ENCODE measurements around the gene SRSF10.

SRSF10 gene

DNA sequence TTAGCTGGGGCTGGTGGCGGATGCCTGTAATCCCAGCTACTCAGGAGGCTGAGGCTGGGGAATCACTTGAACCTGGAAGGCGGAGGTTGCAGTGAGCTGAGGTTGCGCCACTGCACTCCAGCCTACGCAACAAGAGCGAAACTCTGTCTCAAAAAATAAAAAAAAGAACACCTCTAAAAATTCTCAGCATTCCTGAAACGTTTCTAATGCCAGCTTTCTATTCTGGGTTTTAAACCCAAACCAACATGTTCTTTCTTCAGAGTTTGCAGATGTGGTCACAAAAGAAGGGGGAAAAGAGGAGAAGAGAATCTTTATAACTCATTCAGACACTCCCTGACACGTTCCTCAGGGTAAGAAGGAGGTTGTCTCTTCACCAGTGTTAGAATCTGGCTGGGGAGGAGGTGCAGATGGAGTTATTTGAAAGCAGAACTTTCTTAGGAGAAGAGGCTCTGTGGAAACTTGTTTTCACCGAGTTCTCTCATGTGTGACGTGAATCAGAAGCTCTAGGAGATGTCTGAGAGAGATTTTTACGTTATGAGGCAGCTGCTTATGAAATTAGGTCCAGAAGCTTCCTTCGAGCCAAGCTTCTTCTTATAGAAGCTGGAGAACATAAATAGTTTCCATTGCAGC, 49.2 kb downstream of the SRSF10 start:
- DNase-seq (ENCODE audit: insufficient read length, low spot score): no peak
- peak; percentile 84 for FAIRE-seq

GRCh38 chr1:23930270-23930669, 49.9 kb downstream of the SRSF10 start:
- no peak for FAIRE-seq
- TF ChIP-seq POU2F2 (IDR thresholded peaks at IDR 0.05; ENCODE audit: low read depth, low read length): no peak
- no peak for TF ChIP-seq PAX5 (IDR thresholded peaks at IDR 0.05; ENCODE audit: insufficient read depth, low read length, severe bottlenecking)
- no peak for TF ChIP-seq SPI1 (IDR thresholded peaks at IDR 0.05; ENCODE audit: low read depth, low read length)
- TF ChIP-seq TAF1 (IDR thresholded peaks at IDR 0.05; ENCODE audit: low read depth, low read length): no peak
- no peak for TF ChIP-seq POLR2A (IDR thresholded peaks at IDR 0.05; ENCODE audit: low read depth, low read length)
- DNase-seq (ENCODE audit: insufficient read length, low spot score): no peak

More for the DNA sequence above, 49.2 kb downstream of the SRSF10 start:
- TF ChIP-seq POLR2A (IDR thresholded peaks at IDR 0.05; ENCODE audit: low read depth, low read length): no peak
- TF ChIP-seq PAX5 (IDR thresholded peaks at IDR 0.05; ENCODE audit: insufficient read depth, low read length, severe bottlenecking): no peak
- no peak for TF ChIP-seq POLR2AphosphoS5 (IDR thresholded peaks at IDR 0.05; ENCODE audit: low read depth, low read length)
- no peak for TF ChIP-seq SPI1 (IDR thresholded peaks at IDR 0.05; ENCODE audit: low read depth, low read length)
- TF ChIP-seq TAF1 (IDR thresholded peaks at IDR 0.05; ENCODE audit: low read depth, low read length): no peak
- TF ChIP-seq POU2F2 (IDR thresholded peaks at IDR 0.05; ENCODE audit: low read depth, low read length): no peak

DNA sequence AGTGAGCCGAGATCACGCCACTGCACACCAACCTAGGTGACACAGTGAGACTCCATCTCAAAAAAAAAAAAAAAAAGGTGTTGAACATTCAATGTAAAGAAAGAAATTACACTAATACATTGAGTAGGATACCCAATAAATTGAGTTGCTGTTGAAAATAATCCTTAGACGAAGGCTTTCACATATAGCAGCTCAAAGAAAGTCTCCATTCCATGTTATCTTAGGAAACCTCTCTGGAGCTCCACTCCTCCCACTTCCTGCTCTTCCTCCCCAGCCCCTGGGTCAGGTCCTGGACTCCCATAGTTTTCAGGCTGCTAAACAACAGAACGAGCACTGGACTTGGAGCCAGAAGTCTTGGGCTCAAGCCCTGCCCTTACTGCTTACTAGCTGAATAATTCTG, 51.3 kb downstream of the SRSF10 start:
- DNase-seq (ENCODE audit: insufficient read length, low spot score) (no peak), FAIRE-seq (no peak)
- no peak for TF ChIP-seq SPI1 (IDR thresholded peaks at IDR 0.05; ENCODE audit: low read depth, low read length)
- TF ChIP-seq PAX5 (IDR thresholded peaks at IDR 0.05; ENCODE audit: insufficient read depth, low read length, severe bottlenecking): no peak
- TF ChIP-seq POLR2A (IDR thresholded peaks at IDR 0.05; ENCODE audit: low read depth, low read length): no peak
- TF ChIP-seq POLR2AphosphoS5 (IDR thresholded peaks at IDR 0.05; ENCODE audit: low read depth, low read length): no peak
- no peak for TF ChIP-seq POU2F2 (IDR thresholded peaks at IDR 0.05; ENCODE audit: low read depth, low read length)
- no peak for TF ChIP-seq TAF1 (IDR thresholded peaks at IDR 0.05; ENCODE audit: low read depth, low read length)

- no peak for TF ChIP-seq TAF1 (IDR thresholded peaks at IDR 0.05; ENCODE audit: low read depth, low read length)
- TF ChIP-seq SPI1 (IDR thresholded peaks at IDR 0.05; ENCODE audit: low read depth, low read length): no peak
- TF ChIP-seq POLR2A (IDR thresholded peaks at IDR 0.05; ENCODE audit: low read depth, low read length): no peak
- TF ChIP-seq POU2F2 (IDR thresholded peaks at IDR 0.05; ENCODE audit: low read depth, low read length): no peak
- no peak for TF ChIP-seq PAX5 (IDR thresholded peaks at IDR 0.05; ENCODE audit: insufficient read depth, low read length, severe bottlenecking)
- TF ChIP-seq POLR2AphosphoS5 (IDR thresholded peaks at IDR 0.05; ENCODE audit: low read depth, low read length): no peak
- no peak for DNase-seq (ENCODE audit: insufficient read length, low spot score)
- FAIRE-seq: no peak
Measured at GRCh38 chr1:23927097-23927496, 53.0 kb downstream of the SRSF10 start.

DNA sequence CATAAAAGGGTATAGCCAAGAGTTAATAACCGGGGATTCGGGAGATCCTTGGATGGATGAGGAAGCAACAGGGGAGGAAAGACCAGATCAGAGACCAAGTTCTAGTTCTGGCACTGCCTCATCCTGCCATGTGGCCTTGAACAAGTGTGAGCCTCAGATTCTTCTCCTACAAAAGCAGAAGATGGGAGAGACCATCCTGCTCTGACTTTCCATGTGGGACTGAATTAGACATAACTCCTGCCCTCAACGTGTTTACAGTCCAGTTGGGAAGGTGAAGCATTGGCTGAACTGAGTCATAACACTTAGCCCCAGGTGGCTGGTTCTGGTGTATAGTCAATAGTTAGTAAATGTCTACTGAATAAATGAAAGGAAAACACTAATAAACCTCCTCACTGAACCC, 54.8 kb downstream of the SRSF10 start:
- no peak for DNase-seq (ENCODE audit: insufficient read length, low spot score)
- TF ChIP-seq PAX5 (IDR thresholded peaks at IDR 0.05; ENCODE audit: insufficient read depth, low read length, severe bottlenecking) (no peak), POLR2AphosphoS5 (IDR thresholded peaks at IDR 0.05; ENCODE audit: low read depth, low read length) (no peak), SPI1 (IDR thresholded peaks at IDR 0.05; ENCODE audit: low read depth, low read length) (no peak), POLR2A (IDR thresholded peaks at IDR 0.05; ENCODE audit: low read depth, low read length) (no peak), TAF1 (IDR thresholded peaks at IDR 0.05; ENCODE audit: low read depth, low read length) (no peak), POU2F2 (IDR thresholded peaks at IDR 0.05; ENCODE audit: low read depth, low read length) (no peak)

DNA sequence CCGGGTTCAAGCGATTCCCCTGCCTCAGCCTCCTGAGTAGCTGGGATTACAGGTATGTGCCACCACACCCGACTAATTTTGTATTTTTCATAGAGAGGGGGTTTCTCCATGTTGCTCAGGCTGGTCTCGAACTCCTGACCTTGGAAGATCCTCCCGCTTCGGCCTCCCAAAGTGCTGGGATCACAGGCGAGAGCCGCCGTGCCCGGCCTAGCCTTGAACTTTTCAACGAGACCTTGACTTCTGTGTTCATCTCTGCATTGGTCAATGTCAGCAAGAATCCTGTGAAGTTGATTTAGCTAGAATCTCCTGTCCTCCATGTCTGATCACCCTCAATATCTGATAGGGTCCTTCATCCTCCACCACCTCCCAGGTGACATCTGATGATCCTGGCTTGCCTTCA, 55.5 kb downstream of the SRSF10 start:
- FAIRE-seq (no peak), DNase-seq (ENCODE audit: insufficient read length, low spot score) (no peak)
- TF ChIP-seq PAX5 (IDR thresholded peaks at IDR 0.05; ENCODE audit: insufficient read depth, low read length, severe bottlenecking) (no peak), POLR2AphosphoS5 (IDR thresholded peaks at IDR 0.05; ENCODE audit: low read depth, low read length) (no peak), POU2F2 (IDR thresholded peaks at IDR 0.05; ENCODE audit: low read depth, low read length) (no peak), POLR2A (IDR thresholded peaks at IDR 0.05; ENCODE audit: low read depth, low read length) (no peak), TAF1 (IDR thresholded peaks at IDR 0.05; ENCODE audit: low read depth, low read length) (no peak), SPI1 (IDR thresholded peaks at IDR 0.05; ENCODE audit: low read depth, low read length) (no peak)

More for the DNA sequence above, 54.8 kb downstream of the SRSF10 start:
- no peak for FAIRE-seq

DNA sequence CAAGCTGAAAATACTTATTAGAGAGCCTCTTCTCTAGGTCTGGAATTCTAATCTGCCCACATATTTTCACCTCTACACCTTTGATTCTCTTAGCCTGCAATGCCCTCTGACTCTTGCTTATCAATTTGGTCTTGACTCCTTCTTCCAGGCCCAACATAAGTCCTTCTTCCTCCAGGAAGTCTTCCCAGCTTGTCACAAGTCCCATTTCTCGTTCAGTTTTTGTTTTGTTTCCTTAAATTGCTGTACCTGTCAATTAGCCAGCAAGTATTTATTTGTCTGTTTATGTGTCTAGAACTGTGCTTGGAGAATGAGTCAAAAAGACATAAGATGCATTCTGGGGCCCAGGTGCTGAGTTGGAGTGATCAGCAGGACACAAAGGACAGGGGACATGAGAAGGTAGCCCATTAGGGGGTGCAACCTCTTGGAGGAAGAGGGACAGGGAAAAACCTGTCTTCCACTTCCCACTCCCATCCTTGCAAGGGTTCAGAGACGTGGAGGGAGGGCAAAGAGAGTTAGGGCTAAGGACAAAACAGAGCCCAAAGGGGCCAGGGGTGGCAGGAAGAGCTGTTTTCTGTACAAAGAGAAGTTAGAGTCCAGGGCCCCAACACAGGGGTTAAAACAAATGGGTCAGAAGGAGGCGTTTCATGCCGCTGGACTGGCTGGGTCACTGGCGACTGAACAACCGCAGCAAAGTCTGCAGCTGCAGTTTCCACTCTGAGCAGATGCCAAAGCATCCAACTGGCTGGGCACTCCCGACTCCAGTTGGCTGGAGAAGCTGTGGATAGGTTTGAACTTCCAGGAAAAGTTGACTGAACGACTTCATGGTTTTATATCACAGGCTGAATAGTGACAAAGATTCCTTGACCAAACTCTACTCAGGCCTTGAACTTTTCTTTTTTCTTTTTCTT, 56.3 kb downstream of the SRSF10 start:
- TF ChIP-seq SPI1 (IDR thresholded peaks at IDR 0.05; ENCODE audit: low read depth, low read length) (no peak), TAF1 (IDR thresholded peaks at IDR 0.05; ENCODE audit: low read depth, low read length) (no peak), POU2F2 (IDR thresholded peaks at IDR 0.05; ENCODE audit: low read depth, low read length) (no peak), POLR2A (IDR thresholded peaks at IDR 0.05; ENCODE audit: low read depth, low read length) (no peak), PAX5 (IDR thresholded peaks at IDR 0.05; ENCODE audit: insufficient read depth, low read length, severe bottlenecking) (no peak), POLR2AphosphoS5 (IDR thresholded peaks at IDR 0.05; ENCODE audit: low read depth, low read length) (no peak)
- DNase-seq (ENCODE audit: insufficient read length, low spot score) (no peak), FAIRE-seq (no peak)

DNA sequence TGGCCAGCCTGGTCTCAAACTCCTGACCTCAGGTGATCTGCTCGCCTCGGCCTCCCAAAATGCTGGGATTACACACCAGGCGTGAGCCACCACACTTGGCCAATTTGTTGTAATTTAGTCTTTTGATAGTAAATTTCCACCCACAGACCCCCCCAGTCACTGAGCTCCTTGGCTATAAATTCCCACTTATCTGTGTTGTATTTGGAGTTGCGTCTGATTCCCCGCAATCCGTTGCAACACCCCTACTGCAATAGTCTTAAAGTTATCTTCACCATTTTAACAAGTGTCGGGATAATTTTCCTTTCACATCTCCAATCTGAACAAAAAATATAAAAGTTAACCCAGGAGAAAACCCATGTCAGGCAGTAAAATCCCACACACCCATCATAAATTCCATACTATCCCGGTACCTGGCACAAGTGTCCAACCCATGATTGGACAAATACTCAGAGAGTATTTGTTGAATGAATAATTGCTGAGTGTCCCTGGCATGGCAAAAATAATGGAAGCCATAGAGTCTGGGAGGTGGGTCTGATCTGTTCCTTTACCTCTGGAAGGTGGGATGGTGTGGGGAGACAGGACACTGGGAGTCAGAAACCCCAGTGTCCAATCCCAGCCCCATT, 57.7 kb downstream of the SRSF10 start:
- no peak for DNase-seq (ENCODE audit: insufficient read length, low spot score)
- FAIRE-seq: no peak
- TF ChIP-seq POLR2A (IDR thresholded peaks at IDR 0.05; ENCODE audit: low read depth, low read length) (no peak), TAF1 (IDR thresholded peaks at IDR 0.05; ENCODE audit: low read depth, low read length) (no peak), POLR2AphosphoS5 (IDR thresholded peaks at IDR 0.05; ENCODE audit: low read depth, low read length) (no peak), POU2F2 (IDR thresholded peaks at IDR 0.05; ENCODE audit: low read depth, low read length) (no peak), PAX5 (IDR thresholded peaks at IDR 0.05; ENCODE audit: insufficient read depth, low read length, severe bottlenecking) (no peak), SPI1 (IDR thresholded peaks at IDR 0.05; ENCODE audit: low read depth, low read length) (no peak)

All from GM12891 (cell line).